Measurements from ENCODE around the gene HOXA3.
A peak's percentile ranks its signal among the peaks of the same experiment; 100 is the strongest.

Gene HOXA3

GRCh38 chr7:27154901-27155815 is 2.8 kb upstream of the HOXA3 start:
- DNase-seq = no peak

- DNase-seq = no peak
Measured at GRCh38 chr7:27154369-27154768, 2.0 kb upstream of the HOXA3 start.

GRCh38 chr7:27153526-27153925 is 1.1 kb upstream of the HOXA3 start:
- no peak for DNase-seq

- DNase-seq = no peak
Measured at GRCh38 chr7:27152816-27153442, 546 bp upstream of the HOXA3 start.

GRCh38 chr7:27151341-27151930 is 947 bp downstream of the HOXA3 start:
- DNase-seq = no peak

- DNase-seq = peak; percentile 84
Measured at GRCh38 chr7:27150568-27151340, 1.6 kb downstream of the HOXA3 start.

GRCh38 chr7:27149842-27150567 is 2.4 kb downstream of the HOXA3 start:
- DNase-seq = no peak

- DNase-seq = no peak
Measured at GRCh38 chr7:27148756-27149641, 3.4 kb downstream of the HOXA3 start.

- no peak for DNase-seq
Measured at GRCh38 chr7:27148031-27148755, 4.2 kb downstream of the HOXA3 start.

GRCh38 chr7:27147199-27148030 is 5.0 kb downstream of the HOXA3 start, which contains the start of gene HOXA6:
HOXA6 (minus strand) TSS chr7:27147774; CDS start chr7:27147749, 25 bp downstream.
- no peak for DNase-seq

- DNase-seq = no peak
Measured at GRCh38 chr7:27146491-27147198, 5.7 kb downstream of the HOXA3 start.

- DNase-seq = no peak
Measured at GRCh38 chr7:27145914-27146412, 6.4 kb downstream of the HOXA3 start.

- DNase-seq = no peak
Measured at GRCh38 chr7:27145165-27145913, 7.0 kb downstream of the HOXA3 start.

- no peak for DNase-seq
Measured at GRCh38 chr7:27144781-27145164, 7.6 kb downstream of the HOXA3 start.

- no peak for DNase-seq
Measured at GRCh38 chr7:27143950-27144780, 8.2 kb downstream of the HOXA3 start.

- no peak for DNase-seq
Measured at GRCh38 chr7:27143023-27143949, 9.1 kb downstream of the HOXA3 start, which contains the start of gene HOXA5. HOXA5 (minus strand) TSS chr7:27143681; CDS start chr7:27143607, 74 bp downstream.
